Colon (tissue), 2 donors: ENCODE measurements around the gene UAP1L1.

Experiments used
- FAIRE-seq: peaks from 2 replicates; lab custom pipeline; 2012; peaks lifted over from hg19 to GRCh38; lab: Jason Lieb, UNC
- donor health status: control.
- donor health status: control.

UAP1L1 gene

DNA sequence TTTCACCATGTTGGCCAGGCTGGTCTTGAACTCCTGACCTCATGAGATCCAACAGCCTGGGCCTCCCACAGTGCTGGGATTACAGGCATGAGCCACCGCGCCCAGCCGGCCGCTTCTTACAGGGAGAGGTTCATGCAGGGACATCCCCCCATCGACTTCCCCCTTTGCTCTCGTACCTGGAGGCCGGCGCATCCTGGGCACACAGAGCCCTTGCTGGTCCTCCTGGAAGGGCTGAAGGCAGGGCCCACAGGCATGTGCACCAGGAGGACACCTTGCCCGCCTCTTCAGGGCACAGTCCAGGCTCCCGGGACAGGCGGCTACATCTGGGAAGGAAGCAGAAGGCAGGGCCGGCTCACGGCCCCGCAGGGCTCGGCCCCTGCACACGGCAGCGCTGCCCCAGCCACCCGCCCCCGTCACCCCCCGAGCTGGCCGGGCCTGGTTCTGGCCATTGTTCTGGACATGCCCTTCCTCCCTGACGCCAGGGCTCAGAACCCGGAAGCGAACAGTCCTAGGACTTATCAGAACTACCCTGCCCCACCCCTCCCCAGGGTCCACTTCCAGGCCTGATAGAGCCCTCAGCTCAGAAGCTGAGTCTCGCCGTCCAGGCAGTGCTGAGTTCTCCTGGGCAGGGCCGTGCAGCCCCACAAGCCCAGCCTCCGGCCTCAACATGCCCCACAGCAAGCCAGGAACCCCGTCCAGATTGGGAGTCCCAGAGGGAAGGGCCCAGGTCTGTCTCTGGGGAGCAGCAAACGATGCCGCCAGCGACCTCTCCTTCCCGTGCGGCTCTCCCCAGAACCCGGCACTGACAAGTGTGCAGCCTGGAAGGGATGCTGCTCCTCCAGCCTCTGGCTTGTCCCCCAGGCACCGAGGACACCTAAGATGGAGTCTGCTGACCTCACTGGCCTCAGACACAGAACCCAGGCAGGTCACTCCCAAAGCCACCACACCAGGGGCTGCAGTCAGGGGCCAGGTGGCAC is 34.3 kb upstream of the UAP1L1 start:
- no peak for FAIRE-seq

- FAIRE-seq: no peak
Measured at GRCh38 chr9:137044037-137044436, 33.3 kb upstream of the UAP1L1 start.

GRCh38 chr9:137044502-137045177 is 32.7 kb upstream of the UAP1L1 start:
- FAIRE-seq: no peak

- FAIRE-seq: no peak
Measured at GRCh38 chr9:137045294-137046087, 31.8 kb upstream of the UAP1L1 start.

- FAIRE-seq: no peak
Measured at GRCh38 chr9:137046088-137046787, 31.1 kb upstream of the UAP1L1 start, which contains the start of gene NPDC1. Gene NPDC1, minus strand, starts transcription at chr9:137046177. Its CDS starts 188 bp downstream, at chr9:137045989.

- no peak for FAIRE-seq
Measured at GRCh38 chr9:137048655-137049543, 28.4 kb upstream of the UAP1L1 start.

- peak; percentile 72 for FAIRE-seq
Measured at GRCh38 chr9:137049544-137050449, 27.5 kb upstream of the UAP1L1 start.

GRCh38 chr9:137050570-137050969 is 26.7 kb upstream of the UAP1L1 start:
- FAIRE-seq: no peak

- no peak for FAIRE-seq
Measured at GRCh38 chr9:137051145-137051724, 26.1 kb upstream of the UAP1L1 start.

DNA sequence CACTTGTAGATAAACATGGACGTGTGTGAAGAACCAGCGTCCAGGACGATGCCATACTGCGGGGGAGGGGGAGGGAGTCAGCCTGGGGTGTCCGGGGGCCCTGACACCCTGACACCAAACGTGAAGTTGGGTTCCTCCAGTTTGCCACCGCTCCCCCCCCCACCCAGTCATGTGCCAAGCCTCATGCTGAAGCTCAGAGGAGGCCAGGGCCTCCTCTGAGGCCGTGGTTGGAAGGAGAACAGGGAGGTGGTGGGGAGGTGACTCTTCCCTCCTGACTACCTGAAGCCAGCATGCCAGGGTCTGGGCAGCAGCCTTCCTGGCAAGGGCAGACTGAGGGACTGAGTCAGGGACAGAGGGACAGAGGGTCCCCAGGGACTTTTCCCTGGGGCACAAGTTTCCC is 25.0 kb upstream of the UAP1L1 start:
- FAIRE-seq: no peak

DNA sequence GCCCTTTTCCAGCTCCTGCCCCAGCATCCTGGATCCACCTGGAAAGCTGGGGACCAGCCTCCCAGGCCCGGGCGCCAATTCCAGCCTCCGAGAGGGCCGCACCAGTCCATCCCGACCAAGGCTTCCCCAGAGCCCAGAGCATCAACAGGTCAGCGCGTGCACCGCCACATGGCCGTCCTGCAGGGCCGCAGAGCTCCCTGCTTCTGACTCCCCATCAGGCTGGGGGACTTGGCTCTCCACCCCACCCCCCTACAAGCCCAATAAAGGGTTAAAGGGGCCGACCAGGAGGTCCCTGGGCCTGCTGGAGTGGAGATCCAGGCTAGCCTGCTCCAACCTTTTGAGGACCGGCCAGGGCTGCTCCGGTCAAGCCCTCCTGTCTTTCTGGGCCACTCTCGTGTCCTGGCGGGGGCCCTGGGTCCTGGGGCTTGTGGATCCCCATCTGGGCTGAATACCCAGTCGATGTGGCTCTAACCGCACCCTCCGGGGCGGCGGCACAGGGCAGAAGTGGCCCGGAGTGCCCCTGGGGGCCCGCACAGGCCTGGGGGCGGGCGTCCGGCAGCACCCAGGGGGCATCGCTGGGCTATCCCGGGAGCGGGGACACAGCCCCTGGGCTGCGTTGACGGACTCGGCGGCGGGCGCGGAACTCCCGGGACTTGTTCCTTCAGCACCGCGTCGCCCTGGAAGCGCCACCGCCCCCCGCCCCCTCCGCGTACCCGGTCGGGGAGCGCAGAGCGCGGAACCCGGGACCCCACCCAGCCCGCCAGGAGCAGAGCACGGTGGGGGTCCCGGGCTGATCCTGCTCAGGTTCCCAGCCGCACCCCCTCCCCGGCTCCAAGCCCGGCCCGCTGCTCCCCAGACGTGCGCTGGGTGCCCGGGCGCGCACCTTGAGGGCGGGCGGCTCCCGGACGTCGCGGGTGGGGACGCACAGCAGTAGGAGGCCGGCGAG is 24.0 kb upstream of the UAP1L1 start:
- FAIRE-seq: no peak

DNA sequence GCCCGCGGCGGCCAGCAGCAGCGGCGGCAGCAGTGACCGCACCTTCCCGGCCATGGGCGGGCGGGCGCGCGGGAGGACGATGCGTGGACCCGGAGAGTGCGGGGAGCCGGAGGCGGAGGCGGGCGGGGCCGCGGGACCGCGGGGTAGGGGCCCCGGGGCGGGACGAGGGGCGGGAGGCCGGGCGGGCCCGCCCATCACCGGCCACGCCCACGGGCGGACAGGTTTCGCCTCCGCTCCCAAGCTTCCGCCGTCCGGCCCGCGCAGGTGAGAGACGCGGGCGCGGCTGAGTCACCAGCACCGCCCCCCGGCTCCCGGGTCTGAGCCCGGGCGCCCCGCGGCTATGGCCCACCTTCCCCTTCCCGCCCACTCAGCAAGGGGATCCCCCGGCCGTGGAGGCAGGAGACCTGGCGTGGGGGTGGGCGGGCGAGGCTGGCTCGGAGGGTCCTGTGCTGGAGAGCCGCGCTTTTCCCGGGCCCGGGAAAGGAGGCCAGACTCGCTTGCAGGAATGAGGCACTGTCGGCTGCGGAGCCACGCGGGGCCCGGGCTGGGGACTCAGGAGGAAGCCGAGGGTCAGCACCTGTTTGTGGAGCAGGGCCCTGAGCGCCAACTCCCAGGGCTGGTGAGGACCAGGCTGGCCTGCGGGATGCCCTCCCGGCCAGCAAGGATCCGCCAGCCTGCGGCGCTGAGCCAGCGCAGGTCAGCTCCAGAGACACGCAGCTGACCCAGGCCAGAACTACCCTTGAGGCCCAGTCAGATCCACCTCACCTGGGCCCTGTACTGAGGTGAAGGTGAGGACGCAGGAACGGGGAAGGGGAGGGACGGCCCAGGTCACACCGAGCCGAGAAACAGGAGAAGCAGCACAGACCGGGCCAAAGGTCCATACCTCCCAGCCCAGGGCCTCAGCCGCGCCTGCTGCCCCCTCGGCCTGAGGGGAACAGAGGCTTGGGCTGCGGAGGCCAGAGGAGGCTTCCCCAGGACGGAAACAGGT is 23.1 kb upstream of the UAP1L1 start, which contains the start of gene ENTPD2:
Gene ENTPD2 (minus strand): TSS at position 118 of the 988 bp plus-strand sequence. CDS start 64 bp downstream, at position 54.
- FAIRE-seq: no peak

DNA sequence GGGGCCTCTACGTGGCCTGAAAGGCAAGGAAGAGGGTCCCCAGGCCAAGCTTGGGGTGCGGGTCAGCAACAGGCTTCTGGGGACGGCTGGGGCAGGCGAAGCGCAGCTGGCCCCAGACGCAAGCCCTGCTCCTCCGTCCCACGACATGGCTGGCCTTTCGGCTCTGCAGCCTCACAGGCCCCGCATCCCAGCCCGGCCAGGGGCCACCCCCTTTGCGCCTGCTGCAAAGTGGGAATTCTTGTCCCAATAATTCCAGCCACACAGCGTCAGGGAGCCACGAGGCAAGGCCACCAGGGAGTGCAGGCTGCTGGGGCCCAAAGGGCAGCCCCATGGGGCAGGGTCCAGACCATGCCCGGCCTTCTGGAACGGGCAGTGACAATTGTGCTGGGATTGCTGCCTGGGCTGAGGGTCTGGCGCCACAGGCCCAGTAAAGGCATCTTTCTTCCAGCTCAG is 22.4 kb upstream of the UAP1L1 start:
- FAIRE-seq: no peak

- no peak for FAIRE-seq
Measured at GRCh38 chr9:137055385-137056364, 21.6 kb upstream of the UAP1L1 start.

- no peak for FAIRE-seq
Measured at GRCh38 chr9:137056739-137057415, 20.4 kb upstream of the UAP1L1 start.
